GM13976 (cell line): Measurements from ENCODE around the gene MAN1B1.
"Not testable (repeated sequence)": the region's sequence is repeated elsewhere in the genome, so short reads cannot be mapped to it uniquely, and the experiment has no call there.

ENCODE experiments used
- DNase-seq: peaks from one replicate; pipeline ENCODE4 v3.0.0; 2012; ENCODE audit warnings: low spot score
- in situ Hi-C: fragments of 300-500 bp; cut with MboI; formaldehyde crosslinking; loops from one replicate; pipeline ENCODE4 v1.12.0; 2022; ENCODE audit warnings: low sequenced_read_pairs, mixed read lengths, inconsistent platforms; ENCODE audit not compliant: unreplicated experiment
- TF ChIP-seq, protein P1 (sequence below): IDR thresholded peaks from 2 replicates; pipeline ENCODE4 v1.5.1; 2012; ENCODE audit warnings: borderline replicate concordance, mild to moderate bottlenecking; ENCODE audit not compliant: insufficient read depth; ENCODE audit errors: extremely low read depth, missing control alignments, control extremely low read depth

MAN1B1 gene

DNA sequence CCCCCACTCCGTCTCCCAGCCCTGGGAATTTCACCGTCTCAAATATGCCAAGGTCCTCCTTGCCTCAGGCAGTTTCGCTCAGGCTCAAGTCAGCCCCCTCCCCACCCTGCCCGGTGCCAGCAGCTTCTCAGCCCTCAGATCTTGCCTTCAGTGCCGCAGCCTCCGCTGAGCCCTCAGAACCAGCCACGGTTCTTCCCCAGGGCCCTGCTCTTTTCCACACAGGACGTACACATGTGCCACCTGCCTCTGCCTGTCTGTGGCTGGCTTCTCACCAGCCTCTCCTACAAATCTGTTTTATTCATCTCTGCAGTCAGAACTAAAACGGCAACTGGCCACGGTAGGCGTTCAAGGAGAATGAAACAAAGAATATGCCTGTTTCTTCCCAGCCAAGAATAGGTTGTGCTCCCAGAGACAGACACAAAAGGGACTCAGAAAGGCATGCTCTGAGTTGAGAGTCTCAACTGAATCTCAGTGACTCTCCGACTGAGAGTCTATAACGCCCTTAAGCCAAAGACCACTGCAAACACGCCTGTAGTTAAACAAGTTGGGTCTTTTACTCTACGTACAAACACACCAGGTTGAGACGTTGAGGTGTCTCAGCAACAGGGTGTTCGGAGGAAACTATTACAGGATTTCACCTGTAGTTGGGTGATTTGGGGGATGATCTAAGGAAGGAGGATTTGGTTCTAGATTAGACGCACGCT is 41.5 kb downstream of the MAN1B1 start:
- in situ Hi-C loops = no loop called here
- TF ChIP-seq, protein P1, sequence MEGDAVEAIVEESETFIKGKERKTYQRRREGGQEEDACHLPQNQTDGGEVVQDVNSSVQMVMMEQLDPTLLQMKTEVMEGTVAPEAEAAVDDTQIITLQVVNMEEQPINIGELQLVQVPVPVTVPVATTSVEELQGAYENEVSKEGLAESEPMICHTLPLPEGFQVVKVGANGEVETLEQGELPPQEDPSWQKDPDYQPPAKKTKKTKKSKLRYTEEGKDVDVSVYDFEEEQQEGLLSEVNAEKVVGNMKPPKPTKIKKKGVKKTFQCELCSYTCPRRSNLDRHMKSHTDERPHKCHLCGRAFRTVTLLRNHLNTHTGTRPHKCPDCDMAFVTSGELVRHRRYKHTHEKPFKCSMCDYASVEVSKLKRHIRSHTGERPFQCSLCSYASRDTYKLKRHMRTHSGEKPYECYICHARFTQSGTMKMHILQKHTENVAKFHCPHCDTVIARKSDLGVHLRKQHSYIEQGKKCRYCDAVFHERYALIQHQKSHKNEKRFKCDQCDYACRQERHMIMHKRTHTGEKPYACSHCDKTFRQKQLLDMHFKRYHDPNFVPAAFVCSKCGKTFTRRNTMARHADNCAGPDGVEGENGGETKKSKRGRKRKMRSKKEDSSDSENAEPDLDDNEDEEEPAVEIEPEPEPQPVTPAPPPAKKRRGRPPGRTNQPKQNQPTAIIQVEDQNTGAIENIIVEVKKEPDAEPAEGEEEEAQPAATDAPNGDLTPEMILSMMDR = no peak
- DNase-seq = no peak

DNA sequence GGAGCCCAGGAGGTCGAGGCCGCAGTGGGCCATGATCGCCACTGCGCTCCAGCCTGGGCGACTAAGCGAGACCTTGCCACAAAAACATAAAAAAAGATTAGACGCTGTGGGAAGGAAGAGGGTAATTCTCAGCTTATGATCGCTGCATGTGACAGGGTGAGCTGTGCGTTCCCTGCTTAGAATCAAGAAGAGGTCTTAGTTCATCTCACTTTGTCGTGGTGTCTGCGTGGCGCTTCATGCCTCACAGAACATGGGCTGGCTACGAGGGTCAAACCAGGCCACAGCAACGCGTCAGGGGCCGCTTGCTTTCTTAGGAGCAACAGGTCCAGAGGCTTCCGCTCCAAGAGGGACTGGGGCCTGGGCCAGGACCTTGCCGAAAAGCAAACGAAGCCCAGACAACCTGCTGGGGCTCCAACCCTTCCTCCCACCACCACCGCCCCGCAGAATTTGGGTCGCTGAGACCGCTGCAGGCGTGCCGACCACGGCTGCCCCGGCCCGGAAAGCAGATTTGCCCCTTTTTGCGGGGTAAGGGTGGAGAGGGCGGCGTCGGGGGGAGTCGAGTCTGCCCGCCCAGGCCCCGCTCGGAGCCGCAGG is 42.2 kb downstream of the MAN1B1 start:
- in situ Hi-C loops = no loop called here
- no peak for DNase-seq
- TF ChIP-seq, protein P1 = no peak

DNA sequence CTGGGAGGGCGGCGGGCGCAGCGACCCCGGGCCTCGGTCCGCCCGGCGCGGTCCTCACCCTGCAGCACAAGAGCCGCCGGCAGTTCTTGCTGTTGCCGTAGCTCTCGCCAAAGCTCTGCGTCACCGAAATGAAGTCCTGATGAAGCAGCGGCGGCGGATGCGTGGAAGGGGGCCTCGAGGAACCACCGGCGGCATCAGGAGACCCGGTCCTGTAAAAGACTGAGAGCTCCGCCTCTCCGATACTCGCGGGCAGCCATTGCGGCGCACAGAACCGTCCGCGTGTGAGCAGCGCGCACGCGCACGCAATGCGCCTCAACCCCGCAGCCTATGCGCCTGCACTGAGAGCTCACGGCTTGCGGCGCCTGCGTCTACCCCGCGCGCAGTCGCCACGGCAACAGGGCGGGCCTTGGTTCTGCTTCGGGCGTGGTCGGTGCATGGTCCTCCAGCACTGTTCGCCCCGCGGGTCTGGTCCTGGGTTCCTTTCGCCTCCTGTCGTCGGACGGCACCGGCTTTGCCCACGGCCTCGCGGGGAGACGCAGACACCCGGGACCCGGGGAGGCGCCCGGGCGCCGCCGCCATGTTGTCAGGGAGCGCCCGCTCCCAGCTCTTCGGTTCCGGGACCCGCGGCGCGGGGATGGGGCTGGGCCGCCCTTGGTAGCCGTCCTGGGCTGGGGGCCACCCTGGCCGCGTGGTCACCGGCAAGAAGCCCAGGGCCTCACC is 42.8 kb downstream of the MAN1B1 start:
- TF ChIP-seq, protein P1 = no peak
- in situ Hi-C loops = no loop called here
- peak; percentile 94 for DNase-seq

DNA sequence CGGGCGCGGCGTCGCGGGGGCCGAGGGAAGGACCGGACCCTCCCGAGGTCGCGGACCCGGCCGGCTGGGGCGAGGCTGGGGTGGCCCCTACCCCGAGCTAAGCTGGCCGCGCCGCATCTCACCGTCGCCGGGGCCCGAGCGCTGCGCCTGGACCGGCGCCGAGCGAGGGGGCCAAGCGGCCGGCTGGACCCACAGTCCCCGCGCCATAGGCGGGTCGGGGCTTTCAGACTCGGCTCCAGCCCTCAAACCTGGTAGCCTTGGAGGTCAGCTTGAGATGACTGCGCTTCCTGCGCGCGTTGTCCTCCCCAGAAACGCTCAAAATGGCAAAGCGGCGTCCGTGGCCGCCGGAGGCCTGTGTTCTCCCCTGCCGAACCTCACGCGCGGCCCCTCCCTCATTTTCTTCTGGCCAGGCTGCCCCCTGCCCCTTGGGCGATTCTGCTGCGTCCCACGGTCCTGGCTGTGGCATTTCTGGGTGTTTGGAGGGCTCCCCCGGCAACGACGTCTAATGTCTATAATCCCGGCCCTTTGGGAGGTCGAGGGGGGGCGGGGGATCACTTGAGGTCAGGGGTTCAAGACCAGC is 43.5 kb downstream of the MAN1B1 start:
- TF ChIP-seq, protein P1 = no peak
- in situ Hi-C loops = no loop called here
- DNase-seq = no peak

DNA sequence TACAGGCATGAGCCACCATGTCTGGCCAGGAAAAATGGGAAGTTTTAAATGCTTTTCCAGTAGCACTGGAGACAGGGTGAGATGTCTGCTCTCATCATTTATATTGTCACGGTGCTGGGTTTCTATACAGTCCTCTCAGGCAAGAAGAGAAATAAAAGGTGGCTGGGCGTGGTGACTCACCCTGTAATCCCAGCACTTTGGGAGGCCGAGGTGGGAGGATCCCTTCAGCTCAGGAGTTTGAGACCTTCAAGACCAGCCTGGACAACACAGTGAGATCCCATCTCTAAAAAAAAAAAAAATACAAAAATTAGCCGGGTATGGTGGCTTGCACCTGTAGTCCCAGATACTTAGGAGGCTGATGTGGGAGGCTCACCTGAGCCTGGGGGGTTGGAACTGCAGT is 47.4 kb downstream of the MAN1B1 start:
- TF ChIP-seq, protein P1 = no peak
- no peak for DNase-seq
- in situ Hi-C loops = no loop called here

DNA sequence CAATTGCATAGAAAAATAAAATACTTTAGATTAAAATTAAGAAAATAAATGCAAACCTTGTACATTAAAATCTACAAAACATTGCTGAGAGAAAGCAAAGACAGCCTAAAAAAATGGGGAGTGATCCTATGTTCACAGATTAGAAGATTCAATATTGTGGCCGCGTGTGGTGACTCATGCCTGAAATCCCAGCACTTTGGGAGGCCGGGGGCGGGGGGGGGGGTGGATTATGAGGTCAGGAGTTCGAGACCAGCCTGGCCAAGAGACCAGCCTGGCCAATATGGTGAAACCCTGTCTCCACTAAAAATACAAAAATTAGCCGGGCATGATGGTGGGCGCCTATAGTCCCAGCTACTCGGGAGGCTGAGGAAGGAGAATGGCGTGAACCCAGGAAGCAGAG is 48.4 kb downstream of the MAN1B1 start:
- DNase-seq, in situ Hi-C loops: not testable (repeated sequence)
